Head of caudate nucleus (tissue), 42 donors: ENCODE data around the gene DARS2.
A peak's percentile ranks its signal among the peaks of the same experiment; 100 is the strongest.
"Not testable (repeated sequence)": the region's sequence is repeated elsewhere in the genome, so short reads cannot be mapped to it uniquely, and the experiment has no call there.

Source experiments
- DNase-seq, 42 donors: peaks; one replicate each; pipeline versions ENCODE4 v3.0.0 to v3.0.0-alpha.2; 2020 to 2021; ENCODE audit warnings: mixed read lengths in 7 of 42
- intact Hi-C: fragments of 100-400 bp; cut with DNase I; formaldehyde crosslinking; loops from one replicate; pipeline ENCODE4 v1.15.0; 2022

The DARS2 gene

GRCh38 chr1:173824315-173825081 is at the start of gene DARS2, which contains the start of gene CENPL:
DARS2 (plus strand) TSS chr1:173824673; CDS start chr1:173825230, 557 bp downstream.
CENPL (minus strand) TSS chr1:173824883; CDS start chr1:173811299, 13,584 bp downstream.
- DNase-seq: peak; percentile 91 to 98 (median 96)
- intact Hi-C loops: loop anchor here (2.0 kb wide), 1 partner anchor 394 kb away; no protein-coding TSS in a partner anchor

DNA sequence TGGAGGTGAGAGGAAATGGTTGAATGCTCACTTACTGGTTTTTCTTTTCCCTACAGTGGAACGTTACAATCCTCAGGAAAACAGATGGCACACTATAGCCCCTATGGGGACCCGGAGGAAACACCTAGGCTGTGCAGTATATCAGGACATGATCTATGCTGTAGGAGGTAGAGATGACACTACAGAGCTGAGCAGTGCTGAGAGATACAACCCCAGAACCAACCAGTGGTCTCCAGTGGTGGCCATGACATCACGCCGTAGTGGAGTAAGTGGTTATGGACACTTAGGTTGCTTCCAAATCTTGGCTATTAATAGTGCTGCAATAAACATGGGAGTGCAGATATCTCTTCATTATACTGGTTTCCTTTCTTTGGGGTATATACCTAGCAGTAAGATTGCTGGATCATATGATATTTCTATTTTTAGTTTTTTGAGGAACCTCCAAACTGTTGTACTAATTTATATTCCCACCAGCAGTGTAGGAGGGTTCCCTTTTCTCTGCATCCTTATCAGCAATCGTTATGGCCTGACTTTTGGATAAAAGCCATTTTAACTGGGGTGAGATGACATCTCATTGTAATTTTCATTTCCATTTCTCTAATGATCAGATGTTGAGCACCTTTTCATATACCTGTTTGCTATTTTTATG is 48.8 kb upstream of the DARS2 start:
- intact Hi-C loops: no loop called here
- DNase-seq: no peak

DNA sequence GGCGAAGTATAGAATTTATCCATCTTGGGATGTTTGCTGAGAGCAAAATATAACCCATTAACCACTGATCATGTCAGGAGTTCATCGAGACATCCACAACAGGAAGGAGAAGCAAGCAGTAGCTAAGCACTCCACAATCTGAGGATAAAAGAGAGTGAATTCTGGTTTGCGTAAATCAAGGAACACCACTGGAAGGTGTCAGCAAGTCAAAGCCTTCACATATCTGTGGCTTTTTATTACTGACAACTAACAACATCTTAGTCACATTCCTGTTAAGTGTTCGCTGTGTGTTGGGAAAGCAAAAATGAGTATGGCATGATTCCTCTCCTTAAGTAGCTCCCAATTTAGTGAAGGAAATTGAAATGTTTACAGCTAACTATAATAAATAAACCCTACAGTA is 44.5 kb upstream of the DARS2 start:
- intact Hi-C loops: no loop called here
- DNase-seq: no peak

DNA sequence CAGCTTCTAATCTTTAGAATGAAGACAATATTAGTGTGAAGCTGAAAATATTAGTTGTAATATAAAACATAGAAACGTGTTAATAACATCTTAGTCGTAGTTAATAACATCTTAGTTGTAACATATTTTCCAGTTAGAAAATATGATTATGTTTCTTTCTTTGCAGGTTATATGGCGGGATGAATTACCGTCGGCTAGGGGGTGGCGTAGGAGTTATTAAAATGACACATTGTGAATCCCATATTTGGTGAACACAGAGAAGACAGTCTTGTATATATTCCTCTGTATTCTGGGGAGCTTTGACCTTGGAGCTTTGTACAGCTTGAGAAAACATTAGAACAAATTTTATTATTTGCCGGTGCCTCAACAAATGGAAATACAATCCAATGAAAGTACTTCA is 39.5 kb upstream of the DARS2 start:
- peak in 11 of 42 donors; percentile 14 to 52 (median 28) for DNase-seq
- intact Hi-C loops: no loop called here

GRCh38 chr1:173789841-173790240 is 34.6 kb upstream of the DARS2 start:
- DNase-seq: no peak
- intact Hi-C loops: no loop called here

GRCh38 chr1:173798078-173798477 is 26.4 kb upstream of the DARS2 start:
- no peak for DNase-seq
- intact Hi-C loops: no loop called here

- DNase-seq, intact Hi-C loops: not testable (repeated sequence)
Measured at GRCh38 chr1:173799995-173800394, 24.5 kb upstream of the DARS2 start.

DNA sequence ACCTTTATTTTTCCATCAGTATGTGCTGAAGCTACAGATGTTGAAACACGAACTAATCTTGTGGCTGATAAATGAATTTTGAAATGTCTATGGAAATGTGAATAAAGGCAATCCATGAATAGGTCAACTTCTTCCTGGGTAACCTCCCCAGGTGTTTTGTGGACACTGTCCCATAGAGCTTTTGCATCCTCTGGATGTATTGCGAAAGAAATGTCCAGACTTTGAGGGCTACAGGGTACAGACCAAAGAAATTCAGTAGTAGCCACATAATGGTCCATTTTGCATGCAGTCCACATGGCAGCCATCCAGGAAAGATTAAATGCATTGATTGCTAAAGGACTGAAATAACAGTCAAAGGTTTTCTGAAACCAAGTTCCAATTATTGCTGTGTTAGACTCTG is 21.5 kb upstream of the DARS2 start:
- intact Hi-C loops: no loop called here
- no peak for DNase-seq

DNA sequence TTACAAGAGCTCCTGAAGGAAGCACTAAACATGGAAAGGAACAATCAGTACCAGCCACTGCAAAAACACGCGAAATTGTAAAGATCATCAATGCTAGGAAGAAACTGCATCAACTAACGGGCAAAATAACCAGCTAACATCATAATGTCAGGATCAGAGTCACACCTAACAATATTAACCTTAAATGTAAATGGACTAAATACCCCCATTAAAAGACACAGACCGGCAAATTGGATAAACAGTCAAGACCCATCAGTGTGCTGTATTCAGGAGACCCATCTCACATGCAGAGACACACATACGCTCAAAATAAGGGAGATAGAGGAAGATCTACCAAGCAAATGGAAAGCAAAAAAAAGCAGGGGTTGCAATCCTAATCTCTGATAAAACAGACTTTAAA is 10.8 kb upstream of the DARS2 start:
- not testable (repeated sequence) for DNase-seq

GRCh38 chr1:173818459-173818858 is 6.0 kb upstream of the DARS2 start:
- intact Hi-C loops: no loop called here
- DNase-seq: no peak

More for the DNA sequence above, 10.8 kb upstream of the DARS2 start:
- intact Hi-C loops: not testable (repeated sequence)

DNA sequence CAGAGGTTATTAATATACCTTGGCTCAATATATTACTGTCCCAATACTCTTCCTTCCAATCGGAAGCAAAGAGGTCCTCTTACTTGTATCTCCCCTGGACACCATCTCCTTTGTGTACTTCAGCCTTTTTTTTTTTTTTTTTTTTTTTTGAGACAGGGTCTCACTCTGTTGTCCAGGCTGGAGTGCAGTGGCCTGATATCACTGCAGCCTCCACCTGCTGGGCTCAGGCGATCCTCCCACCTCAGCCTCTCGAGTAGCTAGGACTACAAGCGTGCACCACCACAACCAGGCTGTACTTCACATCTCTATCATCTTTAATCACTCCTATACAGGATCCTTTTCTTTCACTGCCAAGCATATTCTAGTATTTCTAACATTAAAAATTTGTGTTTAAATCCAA is 2.8 kb upstream of the DARS2 start:
- intact Hi-C loops: no loop called here
- DNase-seq: no peak

- intact Hi-C loops: loop anchor here (2.0 kb wide), 1 partner anchor 393 kb away; no protein-coding TSS in a partner anchor
Measured at GRCh38 chr1:173823781-173824314, 625 bp upstream of the DARS2 start.

GRCh38 chr1:173827611-173828010 is 3.1 kb downstream of the DARS2 start:
- intact Hi-C loops: no loop called here

More at GRCh38 chr1:173823781-173824314, 625 bp upstream of the DARS2 start:
- no peak for DNase-seq

GRCh38 chr1:173832748-173833147 is 8.3 kb downstream of the DARS2 start:
- DNase-seq: no peak
- intact Hi-C loops: no loop called here

More at GRCh38 chr1:173827611-173828010, 3.1 kb downstream of the DARS2 start:
- DNase-seq: no peak

- intact Hi-C loops: no loop called here
Measured at GRCh38 chr1:173852105-173852504, 27.6 kb downstream of the DARS2 start.

DNA sequence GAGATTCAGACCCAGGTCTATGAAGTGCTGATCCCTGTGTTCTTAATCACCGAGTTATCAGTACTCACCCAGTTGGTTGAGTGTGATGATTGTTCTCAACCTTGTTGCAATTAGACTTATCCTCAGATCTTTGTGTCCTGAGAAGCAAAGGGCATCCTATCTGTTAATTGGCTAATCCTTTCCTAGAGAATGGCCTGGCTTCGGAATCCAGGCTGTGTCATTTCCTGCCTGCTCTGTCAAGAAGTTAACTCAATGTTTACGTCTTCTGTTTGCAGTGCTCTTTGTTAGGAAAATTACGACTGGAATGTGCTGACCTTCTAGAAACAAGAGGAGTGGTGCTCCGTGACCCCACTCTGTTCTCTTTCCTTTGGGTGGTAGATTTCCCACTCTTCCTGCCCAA is 28.6 kb downstream of the DARS2 start:
- no peak for DNase-seq
- intact Hi-C loops: no loop called here

More at GRCh38 chr1:173852105-173852504, 27.6 kb downstream of the DARS2 start:
- no peak for DNase-seq

GRCh38 chr1:173856014-173856413 is 31.5 kb downstream of the DARS2 start:
- no peak for DNase-seq
- intact Hi-C loops: no loop called here

- intact Hi-C loops: no loop called here
- no peak for DNase-seq
Measured at GRCh38 chr1:173856903-173857302, 32.4 kb downstream of the DARS2 start.

DNA sequence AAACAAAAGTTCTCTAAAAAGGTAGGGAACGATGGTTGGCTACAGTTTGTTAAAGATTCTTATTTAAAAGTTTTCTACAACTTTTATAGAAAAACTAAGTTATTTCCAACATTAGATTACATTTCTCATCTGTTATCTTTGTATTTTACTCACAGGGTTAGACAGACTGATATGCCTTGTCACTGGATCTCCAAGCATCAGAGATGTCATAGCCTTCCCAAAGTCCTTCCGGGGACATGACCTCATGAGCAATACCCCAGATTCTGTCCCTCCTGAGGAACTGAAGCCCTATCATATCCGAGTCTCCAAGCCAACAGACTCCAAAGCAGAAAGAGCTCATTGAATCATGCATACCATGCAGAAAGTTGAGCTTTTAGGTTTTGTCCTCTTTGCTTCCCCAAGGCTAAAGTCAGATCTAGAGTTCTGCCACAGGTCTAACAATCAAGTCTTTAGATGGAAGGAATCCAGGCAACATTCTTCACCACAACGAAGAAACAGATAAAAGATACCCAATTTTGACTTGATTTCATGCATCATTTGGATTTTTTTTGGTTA is 33.0 kb downstream of the DARS2 start:
- DNase-seq: no peak
- intact Hi-C loops: no loop called here

DNA sequence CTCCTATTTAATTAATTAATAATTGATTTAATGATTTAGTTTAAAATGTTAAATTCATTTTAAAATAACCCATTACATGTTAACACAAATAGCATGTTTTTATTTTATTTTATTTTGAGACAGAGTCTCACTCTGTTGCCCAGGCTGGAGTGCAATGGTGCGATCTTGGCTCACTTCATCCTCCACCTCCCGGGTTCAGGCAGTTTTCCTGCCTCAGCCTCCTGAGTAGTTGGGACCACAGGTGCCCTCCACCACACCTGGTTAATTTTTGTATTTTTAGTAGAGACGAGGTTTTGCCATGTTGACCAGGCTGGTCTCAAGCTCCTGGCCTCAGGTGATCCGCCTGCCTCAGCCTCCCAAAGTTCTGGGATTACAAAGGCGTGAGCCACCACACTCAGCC is 35.1 kb downstream of the DARS2 start:
- intact Hi-C loops, DNase-seq: not testable (repeated sequence)
